Measurements from ENCODE around the gene COG2. TPM values are rescaled to one million over a fixed set of nuclear protein-coding genes. Genes with fewer than 3 reads are reported as not detected.

The COG2 gene
- total and polyA plus RNA-seq, 2 of the 8 experiments (the other 6 are each of a cell fraction or from before 2014, with no cell fraction given): 10.3 to 36.7 TPM

DNA sequence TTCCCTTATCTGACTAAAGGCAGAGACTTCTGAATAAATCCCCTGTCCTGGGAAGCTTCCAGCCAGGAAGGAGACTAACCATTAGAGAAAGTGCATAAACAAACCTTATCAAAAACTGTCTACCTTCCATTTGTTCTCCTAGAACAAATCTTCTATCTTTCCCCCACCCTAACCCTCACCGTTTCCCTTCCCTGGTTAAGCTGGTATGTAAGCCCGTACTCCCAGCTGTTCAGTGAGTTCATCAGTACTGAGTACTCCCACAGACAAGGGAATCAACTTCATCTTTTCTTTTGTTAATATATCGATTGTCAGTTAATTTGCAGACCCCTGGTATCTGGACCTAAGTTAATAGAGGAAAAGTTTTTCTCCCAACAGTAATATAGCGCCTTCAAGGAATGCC, 20.1 kb upstream of the COG2 start:
- Histone ChIP-seq H3K9me3 (ENCODE audit: insufficient read depth in 2 of 2, low read depth in 1 of 2, low read length in 1 of 2) (no peaks in the 10 kb centered on the region; a peak in 1 of 4 replicates), H3K23me2 (ENCODE audit: low read depth, low read length) (no peaks in the 10 kb centered on the region), H4K8ac (ENCODE audit: extremely low read depth, insufficient read depth, low read length) (no peak overlapping the region), H2BK20ac (ENCODE audit: low read length) (no peak overlapping the region), H2BK5ac (ENCODE audit: low read depth, low read length) (no peak overlapping the region), H3K56ac (replicated peaks; ENCODE audit: insufficient read length, low read depth, low read length) (no peak overlapping the region), H2BK120ac (replicated peaks; ENCODE audit: low read depth, low read length) (no peak overlapping the region), H3K79me2 (ENCODE audit: control insufficient read depth in 1 of 2, insufficient read depth in 2 of 2, low read length in 2 of 2) (no peaks in the 10 kb centered on the region), H3K9ac (replicated peaks in 1 of 4; ENCODE audit: extremely low read depth in 1 of 4, low read depth in 3 of 4, low read length in 3 of 4) (no peak overlapping the region), H4K5ac (ENCODE audit: insufficient read length, low read depth, low read length) (no peak overlapping the region), H3K4me1 (replicated peaks in 1 of 4; ENCODE audit: control insufficient read depth in 3 of 4, insufficient read depth in 4 of 4, low read length in 3 of 4) (no peaks in the 10 kb centered on the region; a peak in 2 of 7 replicates), H3K23ac (ENCODE audit: insufficient read length) (no peak overlapping the region), H3K4ac (replicated peaks; ENCODE audit: insufficient read length, low read depth, low read length) (no peak overlapping the region), H2AFZ (ENCODE audit: low read length) (no peak overlapping the region), H4K91ac (replicated peaks; ENCODE audit: insufficient read length, low read length) (no peak overlapping the region), H3K79me1 (ENCODE audit: low read depth, low read length) (no peaks in the 10 kb centered on the region), H3K4me2 (ENCODE audit: insufficient read depth in 1 of 2, low read depth in 2 of 2, low read length in 2 of 2) (no peak overlapping the region), H4K20me1 (replicated peaks in 1 of 2; ENCODE audit: control insufficient read depth in 1 of 2, insufficient read depth in 2 of 2, low read length in 2 of 2) (no peaks in the 10 kb centered on the region), H2AK5ac (ENCODE audit: low read depth, low read length) (no peak overlapping the region), H3K14ac (ENCODE audit: insufficient read length) (no peak overlapping the region), H2BK15ac (ENCODE audit: low read length) (no peak overlapping the region), H3K27me3 (replicated peaks in 1 of 4; ENCODE audit: control insufficient read depth in 3 of 4, extremely low read depth in 1 of 4, insufficient read depth in 3 of 4, low read length in 3 of 4) (no peaks in the 10 kb centered on the region), H3K18ac (ENCODE audit: extremely low read depth, low read length) (no peak overlapping the region), H3K4me3 (ENCODE audit: extremely low read depth in 1 of 4, insufficient read depth in 2 of 4, low read depth in 3 of 4, low read length in 4 of 4) (no peak overlapping the region), H2BK12ac (ENCODE audit: low read depth, low read length) (no peak overlapping the region), H3K36me3 (ENCODE audit: control insufficient read depth in 2 of 4, insufficient read depth in 4 of 4, low read length in 3 of 4) (no peaks in the 10 kb centered on the region), H3K27ac (ENCODE audit: low read depth, low read length) (no peak overlapping the region)
- WGBS, 2 experiments (ENCODE audit: extremely low coverage in 1 of 2, insufficient coverage in 1 of 2, insufficient read length in 1 of 2, insufficient replicate concordance in 2 of 2, low coverage in 1 of 2, low lambda C conversion rate in 2 of 2, missing lambda C conversion rate in 1 of 2): 86 to 100% methylated on average over 1 to 4 of the region's 4 CpGs
- DNase-seq (ENCODE audit: low read depth in 1 of 2, low spot score in 2 of 2) (no peak), FAIRE-seq (no peak)
- POLR2A ChIA-PET (ENCODE audit: partially characterized antibody): no interaction called here
- CTCF ChIA-PET (ENCODE audit: partially characterized antibody): interaction anchor here (1.5 to 1.7 kb wide), 2 partner anchors 20 to 41 kb away, joined by 5 read pairs; no protein-coding TSS in a partner anchor
- TF ChIP-seq RAD21 (IDR thresholded peaks at IDR 0.05 in 1 of 2, conservative IDR thresholded peaks at IDR 0.05 in 1 of 2; ENCODE audit: low read depth in 2 of 2, low read length in 2 of 2) (no peak), SRF (IDR thresholded peaks at IDR 0.05; ENCODE audit: low read depth, low read length) (no peak), POLR2AphosphoS5 (IDR thresholded peaks at IDR 0.05; ENCODE audit: low read depth, low read length) (no peak), EP300 (IDR thresholded peaks at IDR 0.05; ENCODE audit: borderline replicate concordance in 1 of 2, low read depth in 2 of 2, low read length in 2 of 2) (no peak), GTF2F1 (IDR thresholded peaks at IDR 0.05; ENCODE audit: borderline replicate concordance, low read depth, low read length) (no peak), POU5F1 (IDR thresholded peaks at IDR 0.05; ENCODE audit: low read depth, low read length) (no peak), SIX5 (IDR thresholded peaks at IDR 0.05; ENCODE audit: low read depth, low read length) (no peak)

All from H1 (cell line).